Measurements from ENCODE around the gene SLC66A3.

GRCh38 chr2:11112870-11113428 is 42.3 kb upstream of the SLC66A3 start:
- no peak for TF ChIP-seq CTCF (IDR thresholded peaks at IDR 0.05; ENCODE audit: insufficient read depth, low read depth, low read length)
- TF ChIP-seq EZH2 (IDR thresholded peaks at IDR 0.05; ENCODE audit: insufficient read depth, low read length): no peak

Measured in astrocyte (in vitro differentiated cells and primary cell).